HEK293 (cell line): ENCODE measurements around the gene RACGAP1.

Experiments used
- CTCF ChIP-seq: fragments of 450-650 bp; formaldehyde crosslinking; IDR thresholded peaks from 2 replicates; pipeline ENCODE4 v1.5.1; 2016; ENCODE audit warnings: missing biosample characterization, missing genetic modification characterization
- MEIS1 ChIP-seq: sonication (generic); formaldehyde crosslinking; IDR thresholded peaks from 2 replicates; pipeline ENCODE4 v1.8.1; 2022; ENCODE audit warnings: missing genetic modification reagents, mild to moderate bottlenecking, borderline replicate concordance
- PATZ1 ChIP-seq: fragments of 450-650 bp; formaldehyde crosslinking; IDR thresholded peaks from 2 replicates; pipeline ENCODE4 v1.5.1; 2016; ENCODE audit warnings: missing biosample characterization, missing genetic modification characterization
- PRDM10 ChIP-seq: fragments of 450-650 bp; formaldehyde crosslinking; IDR thresholded peaks from 2 replicates; pipeline ENCODE4 v1.5.1; 2016; ENCODE audit warnings: missing biosample characterization, missing genetic modification characterization
- ZBTB11 ChIP-seq: fragments of 450-650 bp; formaldehyde crosslinking; conservative IDR thresholded peaks from 2 replicates; pipeline ENCODE4 v1.5.1; 2016; ENCODE audit warnings: low read depth, missing biosample characterization, missing genetic modification characterization
- ZBTB21 ChIP-seq: fragments of 450-650 bp; formaldehyde crosslinking; IDR thresholded peaks from 2 replicates; pipeline ENCODE4 v1.5.1; 2017; ENCODE audit warnings: missing biosample characterization, missing genetic modification characterization
- ZBTB8A ChIP-seq: fragments of 450-650 bp; formaldehyde crosslinking; IDR thresholded peaks from 2 replicates; pipeline ENCODE4 v1.5.1; 2016; ENCODE audit warnings: missing biosample characterization, missing genetic modification characterization
- ZIC2 ChIP-seq: fragments of 450-650 bp; formaldehyde crosslinking; IDR thresholded peaks from 2 replicates; pipeline ENCODE4 v1.5.1; 2016; ENCODE audit warnings: missing biosample characterization, missing genetic modification characterization
- ZNF114 ChIP-seq: fragments of 450-650 bp; formaldehyde crosslinking; IDR thresholded peaks from 2 replicates; pipeline ENCODE4 v1.5.0; 2017; ENCODE audit warnings: missing biosample characterization, missing genetic modification characterization
- ZNF133 ChIP-seq: fragments of 450-650 bp; formaldehyde crosslinking; IDR thresholded peaks from 2 replicates; pipeline ENCODE4 v1.5.1; 2016; ENCODE audit warnings: missing biosample characterization, missing genetic modification characterization
- ZNF274 ChIP-seq, 2 experiments: fragments of 200-500 bp in 1 of 2; fragments of 450-650 bp in 1 of 2; sonication (Bioruptor generic) in 1 of 2; formaldehyde crosslinking in 1 of 2; IDR thresholded peaks; 2 replicates each; pipeline versions ENCODE4 v1.5.1 to v1.6.1; 2014 to 2016; ENCODE audit warnings: borderline replicate concordance in 1 of 2, inconsistent platforms in 1 of 2, low read length in 1 of 2, missing biosample characterization in 1 of 2, missing genetic modification characterization in 1 of 2
- ZNF335 ChIP-seq: fragments of 450-650 bp; formaldehyde crosslinking; conservative IDR thresholded peaks from 2 replicates; pipeline ENCODE4 v1.5.1; 2016; ENCODE audit warnings: missing biosample characterization, missing genetic modification characterization
- ZNF501 ChIP-seq: fragments of 450-650 bp; formaldehyde crosslinking; IDR thresholded peaks from 2 replicates; pipeline ENCODE4 v1.5.1; 2016; ENCODE audit warnings: missing biosample characterization, missing genetic modification characterization
- ZNF830 ChIP-seq: fragments of 450-650 bp; IDR thresholded peaks from 2 replicates; pipeline ENCODE4 v1.5.0; 2018; ENCODE audit warnings: missing biosample characterization, missing genetic modification characterization, low read depth, mild to moderate bottlenecking, moderate library complexity

GRCh38 chr12:49947593-49948226 is 77.6 kb downstream of the RACGAP1 start:
- no peak for TF ChIP-seq ZIC2 (tag by site-specific recombination)
- TF ChIP-seq PRDM10 (tag by site-specific recombination): no peak
- no peak for TF ChIP-seq ZNF501
- no peak for TF ChIP-seq ZBTB11
- TF ChIP-seq CTCF (tag by site-specific recombination): no peak
- TF ChIP-seq ZBTB21: no peak
- no peak for TF ChIP-seq ZBTB8A
- TF ChIP-seq ZNF335 (tag by site-specific recombination): no peak
- TF ChIP-seq MEIS1 (CRISPR knock-in tag): no peak
- TF ChIP-seq ZNF114 (tag by site-specific recombination): no peak
- no peak for TF ChIP-seq ZNF274 (IDR thresholded peaks at IDR 0.05; ENCODE audit: low read length)
- no peak for TF ChIP-seq ZNF274 (tag by site-specific recombination; IDR thresholded peaks at IDR 0.05; ENCODE audit: borderline replicate concordance)
- no peak for TF ChIP-seq ZNF133 (tag by site-specific recombination)
- TF ChIP-seq ZNF830: no peak
- no peak for TF ChIP-seq PATZ1
